HL-60 (cell line): ENCODE data around the gene TBX3.

Experiments used
- DNase-seq, 2 experiments: peaks; one replicate each; pipeline ENCODE4 v3.0.0-alpha.2; 2010 to 2020; ENCODE audit warnings: low read depth in 1 of 2, low spot score in 1 of 2
- H3K27ac ChIP-seq: fragments of 250-450 bp; sonication (Bioruptor Pico); replicated peaks from 2 replicates; pipeline ENCODE4 v1.5.1; 2020; ENCODE audit warnings: mild to moderate bottlenecking, moderate library complexity
- H3K27me3 ChIP-seq: fragments of 250-450 bp; sonication (Bioruptor Pico); 2 replicates; pipeline ENCODE4 v1.5.1; 2021; ENCODE audit warnings: mild to moderate bottlenecking, moderate library complexity; ENCODE audit not compliant: insufficient read depth, poor library complexity, severe bottlenecking
- H3K4me3 ChIP-seq: replicated peaks from 2 replicates; pipeline ENCODE4 v1.5.1; 2011; ENCODE audit warnings: mild to moderate bottlenecking, control low read depth, low read length; ENCODE audit not compliant: insufficient read depth
- GABPA ChIP-seq: IDR thresholded peaks from 2 replicates; pipeline ENCODE4 v1.6.1; 2012; ENCODE audit warnings: low read depth
- POLR2AphosphoS5 ChIP-seq: IDR thresholded peaks from 2 replicates; pipeline ENCODE4 v1.6.1; 2012; ENCODE audit warnings: low read depth
- SPI1 ChIP-seq: IDR thresholded peaks from 2 replicates; pipeline ENCODE4 v1.6.1; 2012; ENCODE audit warnings: low read depth, mild to moderate bottlenecking, borderline replicate concordance
- TF ChIP-seq, protein P1 (sequence below): IDR thresholded peaks from 2 replicates; pipeline ENCODE4 v1.6.1; 2012; ENCODE audit warnings: low read depth; ENCODE audit not compliant: insufficient replicate concordance
- TF ChIP-seq, protein P2 (sequence below): IDR thresholded peaks from one replicate; pipeline ENCODE4 v1.5.1; 2011; ENCODE audit warnings: low read length, control low read depth, inconsistent platforms; ENCODE audit not compliant: insufficient read depth

Gene TBX3

DNA sequence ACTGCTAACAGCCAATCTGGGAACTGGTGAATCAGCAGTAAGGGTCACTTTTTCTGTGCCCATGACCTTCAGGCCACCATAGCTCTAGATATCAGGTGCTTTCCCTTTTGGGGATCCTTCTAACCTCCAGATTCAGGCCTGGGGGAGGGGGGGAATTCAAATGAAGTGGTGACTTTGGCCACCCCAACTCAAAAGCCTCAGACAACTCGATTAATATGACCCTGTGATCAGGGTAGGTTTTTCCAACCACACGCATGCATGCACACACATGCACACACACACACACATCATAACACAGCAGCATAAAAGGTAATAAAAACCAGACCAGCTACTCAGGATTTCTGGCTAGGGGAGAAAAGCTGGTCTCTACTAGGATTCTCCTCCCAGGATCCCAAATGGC is 5.3 kb downstream of the TBX3 start:
- Histone ChIP-seq H3K27me3 (peaks cover 44% of the 10 kb centered on the region), H3K4me3 (no peak overlapping the region), H3K27ac (no peak overlapping the region)
- no peak for TF ChIP-seq GABPA
- TF ChIP-seq POLR2AphosphoS5, result no peak
- TF ChIP-seq, protein P1, sequence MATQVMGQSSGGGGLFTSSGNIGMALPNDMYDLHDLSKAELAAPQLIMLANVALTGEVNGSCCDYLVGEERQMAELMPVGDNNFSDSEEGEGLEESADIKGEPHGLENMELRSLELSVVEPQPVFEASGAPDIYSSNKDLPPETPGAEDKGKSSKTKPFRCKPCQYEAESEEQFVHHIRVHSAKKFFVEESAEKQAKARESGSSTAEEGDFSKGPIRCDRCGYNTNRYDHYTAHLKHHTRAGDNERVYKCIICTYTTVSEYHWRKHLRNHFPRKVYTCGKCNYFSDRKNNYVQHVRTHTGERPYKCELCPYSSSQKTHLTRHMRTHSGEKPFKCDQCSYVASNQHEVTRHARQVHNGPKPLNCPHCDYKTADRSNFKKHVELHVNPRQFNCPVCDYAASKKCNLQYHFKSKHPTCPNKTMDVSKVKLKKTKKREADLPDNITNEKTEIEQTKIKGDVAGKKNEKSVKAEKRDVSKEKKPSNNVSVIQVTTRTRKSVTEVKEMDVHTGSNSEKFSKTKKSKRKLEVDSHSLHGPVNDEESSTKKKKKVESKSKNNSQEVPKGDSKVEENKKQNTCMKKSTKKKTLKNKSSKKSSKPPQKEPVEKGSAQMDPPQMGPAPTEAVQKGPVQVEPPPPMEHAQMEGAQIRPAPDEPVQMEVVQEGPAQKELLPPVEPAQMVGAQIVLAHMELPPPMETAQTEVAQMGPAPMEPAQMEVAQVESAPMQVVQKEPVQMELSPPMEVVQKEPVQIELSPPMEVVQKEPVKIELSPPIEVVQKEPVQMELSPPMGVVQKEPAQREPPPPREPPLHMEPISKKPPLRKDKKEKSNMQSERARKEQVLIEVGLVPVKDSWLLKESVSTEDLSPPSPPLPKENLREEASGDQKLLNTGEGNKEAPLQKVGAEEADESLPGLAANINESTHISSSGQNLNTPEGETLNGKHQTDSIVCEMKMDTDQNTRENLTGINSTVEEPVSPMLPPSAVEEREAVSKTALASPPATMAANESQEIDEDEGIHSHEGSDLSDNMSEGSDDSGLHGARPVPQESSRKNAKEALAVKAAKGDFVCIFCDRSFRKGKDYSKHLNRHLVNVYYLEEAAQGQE, result no peak
- TF ChIP-seq, protein P2, sequence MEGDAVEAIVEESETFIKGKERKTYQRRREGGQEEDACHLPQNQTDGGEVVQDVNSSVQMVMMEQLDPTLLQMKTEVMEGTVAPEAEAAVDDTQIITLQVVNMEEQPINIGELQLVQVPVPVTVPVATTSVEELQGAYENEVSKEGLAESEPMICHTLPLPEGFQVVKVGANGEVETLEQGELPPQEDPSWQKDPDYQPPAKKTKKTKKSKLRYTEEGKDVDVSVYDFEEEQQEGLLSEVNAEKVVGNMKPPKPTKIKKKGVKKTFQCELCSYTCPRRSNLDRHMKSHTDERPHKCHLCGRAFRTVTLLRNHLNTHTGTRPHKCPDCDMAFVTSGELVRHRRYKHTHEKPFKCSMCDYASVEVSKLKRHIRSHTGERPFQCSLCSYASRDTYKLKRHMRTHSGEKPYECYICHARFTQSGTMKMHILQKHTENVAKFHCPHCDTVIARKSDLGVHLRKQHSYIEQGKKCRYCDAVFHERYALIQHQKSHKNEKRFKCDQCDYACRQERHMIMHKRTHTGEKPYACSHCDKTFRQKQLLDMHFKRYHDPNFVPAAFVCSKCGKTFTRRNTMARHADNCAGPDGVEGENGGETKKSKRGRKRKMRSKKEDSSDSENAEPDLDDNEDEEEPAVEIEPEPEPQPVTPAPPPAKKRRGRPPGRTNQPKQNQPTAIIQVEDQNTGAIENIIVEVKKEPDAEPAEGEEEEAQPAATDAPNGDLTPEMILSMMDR, result no peak
- TF ChIP-seq SPI1, result no peak
- no peak for DNase-seq

DNA sequence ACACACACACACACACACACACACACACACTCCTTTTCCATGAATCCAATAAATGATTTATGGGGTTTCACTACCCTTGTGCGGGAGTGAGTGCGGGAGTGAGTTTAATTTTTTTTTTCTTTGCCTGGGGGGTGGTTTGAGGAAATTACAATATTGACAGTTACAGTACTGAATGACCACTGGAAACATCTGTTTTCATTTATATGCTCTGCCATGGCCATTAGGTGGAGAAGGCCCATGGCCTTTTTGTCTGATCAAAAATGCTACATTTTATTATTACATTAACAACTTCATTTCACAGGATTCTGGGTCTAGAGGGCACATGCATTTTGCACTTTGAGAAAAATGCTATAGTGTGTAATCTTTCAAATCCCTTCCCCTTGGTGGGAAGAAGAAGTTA is 5.9 kb downstream of the TBX3 start:
- Histone ChIP-seq H3K27ac (no peak overlapping the region), H3K4me3 (no peak overlapping the region), H3K27me3 (peaks cover 39% of the 10 kb centered on the region)
- TF ChIP-seq POLR2AphosphoS5 (no peak), SPI1 (no peak), GABPA (no peak)
- TF ChIP-seq, protein P2, result no peak
- TF ChIP-seq, protein P1, result no peak
- DNase-seq, result no peak

DNA sequence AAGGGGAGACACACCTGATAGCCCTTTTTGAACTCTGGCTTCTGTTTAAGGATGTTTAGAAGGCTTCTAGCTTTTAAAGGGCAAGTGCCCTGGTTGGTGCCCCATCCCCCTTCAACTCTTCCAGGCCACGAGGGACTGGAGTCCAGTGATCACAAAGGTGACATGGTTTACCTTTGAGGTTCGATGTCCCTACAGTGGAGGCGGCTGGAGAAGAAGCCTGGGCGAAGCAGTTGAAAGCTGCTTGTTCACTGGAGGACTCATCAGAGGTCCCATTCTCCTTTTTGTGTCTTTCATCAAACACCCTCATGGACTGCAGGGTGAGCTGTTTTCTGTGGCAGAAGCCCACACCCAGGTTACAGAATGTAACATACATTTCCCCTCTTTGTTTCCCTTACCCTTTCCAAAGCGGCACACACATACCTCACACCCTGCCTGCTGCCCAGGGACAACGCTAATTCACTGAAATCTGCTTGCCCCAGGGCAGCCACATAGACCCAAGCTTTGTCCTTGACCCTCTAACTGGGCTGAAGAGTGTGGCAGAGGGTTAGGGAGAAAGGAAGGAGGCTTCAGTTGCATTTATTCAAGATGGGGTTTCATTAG is 7.7 kb downstream of the TBX3 start:
- H3K4me3 ChIP-seq, result no peak overlapping the region
- H3K27ac ChIP-seq, result no peak overlapping the region
- peaks cover 33% of the 10 kb centered on the region for H3K27me3 ChIP-seq
- no peak for DNase-seq
- TF ChIP-seq, protein P1, result no peak
